ENCODE measurements around the gene ELOVL7. TPM values are rescaled to one million over a fixed set of nuclear protein-coding genes. Genes with fewer than 3 reads are reported as not detected.
"Not testable (repeated sequence)": the region's sequence is repeated elsewhere in the genome, so short reads cannot be mapped to it uniquely, and the experiment has no call there.

The ELOVL7 gene
- total RNA-seq, 1 donor from 2014 or later = 4.4 TPM

DNA sequence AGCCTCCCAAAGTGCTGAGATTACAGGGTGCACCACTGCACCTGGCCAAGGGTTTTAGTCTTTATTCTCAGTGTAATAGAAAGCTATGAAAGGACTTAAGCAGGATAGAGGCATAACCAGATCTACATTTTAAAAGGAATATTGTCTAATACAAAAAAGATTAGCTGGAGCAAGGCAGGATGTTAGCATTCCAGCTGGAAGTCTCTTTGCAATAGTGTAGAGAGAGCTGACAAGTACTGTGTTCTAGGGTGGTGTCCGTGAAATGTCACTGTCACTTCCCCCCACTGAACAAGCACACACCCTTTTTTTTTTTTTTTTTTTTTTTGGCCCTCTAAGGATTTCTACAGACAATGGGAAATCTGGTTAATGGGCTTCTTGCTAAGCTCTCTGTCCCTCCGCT lies 119.9 kb downstream of the ELOVL7 start:
- Mint-ChIP-seq H3K4me3 (ENCODE audit: unreplicated experiment) (no peak overlapping the region), H3K9me3 (ENCODE audit: unreplicated experiment) (no peaks in the 10 kb centered on the region), H3K36me3 (ENCODE audit: low read depth, unreplicated experiment) (no peaks in the 10 kb centered on the region), H3K4me1 (ENCODE audit: unreplicated experiment) (peaks cover 6% of the 10 kb centered on the region), H3K27me3 (ENCODE audit: unreplicated experiment) (no peaks in the 10 kb centered on the region), H3K27ac (ENCODE audit: unreplicated experiment) (no peak overlapping the region)
- DNase-seq (ENCODE audit: low spot score) = no peak
- TF ChIP-seq, protein P1, sequence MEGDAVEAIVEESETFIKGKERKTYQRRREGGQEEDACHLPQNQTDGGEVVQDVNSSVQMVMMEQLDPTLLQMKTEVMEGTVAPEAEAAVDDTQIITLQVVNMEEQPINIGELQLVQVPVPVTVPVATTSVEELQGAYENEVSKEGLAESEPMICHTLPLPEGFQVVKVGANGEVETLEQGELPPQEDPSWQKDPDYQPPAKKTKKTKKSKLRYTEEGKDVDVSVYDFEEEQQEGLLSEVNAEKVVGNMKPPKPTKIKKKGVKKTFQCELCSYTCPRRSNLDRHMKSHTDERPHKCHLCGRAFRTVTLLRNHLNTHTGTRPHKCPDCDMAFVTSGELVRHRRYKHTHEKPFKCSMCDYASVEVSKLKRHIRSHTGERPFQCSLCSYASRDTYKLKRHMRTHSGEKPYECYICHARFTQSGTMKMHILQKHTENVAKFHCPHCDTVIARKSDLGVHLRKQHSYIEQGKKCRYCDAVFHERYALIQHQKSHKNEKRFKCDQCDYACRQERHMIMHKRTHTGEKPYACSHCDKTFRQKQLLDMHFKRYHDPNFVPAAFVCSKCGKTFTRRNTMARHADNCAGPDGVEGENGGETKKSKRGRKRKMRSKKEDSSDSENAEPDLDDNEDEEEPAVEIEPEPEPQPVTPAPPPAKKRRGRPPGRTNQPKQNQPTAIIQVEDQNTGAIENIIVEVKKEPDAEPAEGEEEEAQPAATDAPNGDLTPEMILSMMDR (IDR thresholded peaks at IDR 0.05; ENCODE audit: unreplicated experiment) = no peak

DNA sequence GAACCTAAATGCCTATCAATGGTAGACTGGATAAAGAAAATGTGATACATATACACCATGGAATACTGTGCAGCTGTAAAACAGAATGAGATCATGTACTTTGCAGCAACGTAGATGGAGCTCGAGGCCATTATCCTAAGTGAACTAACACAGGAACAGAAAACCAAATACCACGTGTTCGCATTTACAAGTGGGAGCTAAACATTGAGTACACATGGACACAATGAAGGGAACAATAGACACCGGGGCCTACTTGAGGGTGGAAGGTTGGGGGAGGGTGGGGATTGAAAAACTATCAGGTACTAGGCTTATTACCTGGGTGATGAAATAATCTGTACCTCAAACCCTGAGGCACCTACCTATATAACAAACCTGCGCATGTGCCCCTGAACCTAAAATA lies 121.7 kb downstream of the ELOVL7 start:
- Mint-ChIP-seq H3K4me1 (ENCODE audit: unreplicated experiment) (peaks cover 6% of the 10 kb centered on the region), H3K36me3 (ENCODE audit: low read depth, unreplicated experiment) (no peaks in the 10 kb centered on the region), H3K27ac (ENCODE audit: unreplicated experiment) (no peak overlapping the region), H3K27me3 (ENCODE audit: unreplicated experiment) (no peaks in the 10 kb centered on the region), H3K9me3 (ENCODE audit: unreplicated experiment) (no peaks in the 10 kb centered on the region), H3K4me3 (ENCODE audit: unreplicated experiment) (no peak overlapping the region)
- TF ChIP-seq, protein P1 (IDR thresholded peaks at IDR 0.05; ENCODE audit: unreplicated experiment) = no peak
- no peak for DNase-seq (ENCODE audit: low spot score)

DNA sequence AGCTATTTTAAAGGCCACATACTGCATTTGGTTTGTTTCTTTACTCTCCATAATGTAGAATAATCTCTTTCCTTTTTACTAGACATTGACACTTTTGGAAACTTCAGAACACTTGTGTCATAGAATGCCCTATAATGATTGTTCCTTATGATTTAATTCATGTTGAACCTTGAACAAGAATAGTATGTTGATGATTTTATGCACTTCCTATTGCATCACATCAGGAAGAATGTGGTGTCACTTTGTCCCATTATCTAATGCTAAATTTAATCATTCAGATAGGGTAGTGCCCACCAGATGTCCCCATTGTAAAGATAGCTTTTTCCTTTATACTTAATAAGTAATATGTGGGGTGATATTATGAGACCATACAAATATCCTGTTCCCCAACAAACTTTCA lies 124.7 kb downstream of the ELOVL7 start:
- no peaks in the 10 kb centered on the region for H3K9me3 Mint-ChIP-seq (ENCODE audit: unreplicated experiment)

DNA sequence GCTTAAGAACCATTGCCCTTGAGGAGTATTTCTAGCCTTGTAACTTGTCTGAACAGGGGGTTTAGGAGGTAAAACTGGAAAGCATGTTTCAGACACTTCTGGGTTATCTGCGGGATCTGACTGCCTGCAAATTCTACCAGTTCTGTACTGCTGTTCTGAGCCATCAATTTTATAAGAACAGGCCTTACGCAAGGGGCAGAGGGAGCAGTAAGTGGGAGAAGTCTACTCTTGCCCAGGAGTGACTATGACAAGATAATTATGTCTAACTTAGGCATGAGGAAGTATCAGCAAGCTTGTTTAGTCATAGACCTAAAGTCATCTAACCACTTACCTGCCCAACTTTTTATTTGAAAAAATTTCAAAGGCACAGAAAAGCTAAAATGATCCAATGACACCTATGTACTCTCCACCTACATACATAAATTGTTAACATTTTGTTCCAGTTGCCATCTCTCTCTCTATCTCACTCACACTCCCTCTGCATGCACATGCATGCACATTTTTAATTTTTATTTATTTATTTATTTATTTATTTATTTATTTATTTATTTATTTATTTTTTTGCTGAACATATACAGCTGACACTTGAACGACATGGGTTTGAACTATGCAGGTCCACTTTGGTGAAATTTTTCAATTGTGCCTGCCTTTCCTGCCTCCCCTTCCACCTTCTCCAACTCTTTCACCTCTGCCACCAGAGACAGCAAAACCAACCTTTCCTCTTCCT lies 125.7 kb downstream of the ELOVL7 start:
- TF ChIP-seq, protein P1 (IDR thresholded peaks at IDR 0.05; ENCODE audit: unreplicated experiment) = no peak
- no peak for DNase-seq (ENCODE audit: low spot score)
- Mint-ChIP-seq H3K4me3 (ENCODE audit: unreplicated experiment) (no peak overlapping the region), H3K9me3 (ENCODE audit: unreplicated experiment) (no peaks in the 10 kb centered on the region), H3K36me3 (ENCODE audit: low read depth, unreplicated experiment) (peaks cover 8% of the 10 kb centered on the region), H3K4me1 (ENCODE audit: unreplicated experiment) (peaks cover 6% of the 10 kb centered on the region), H3K27me3 (ENCODE audit: unreplicated experiment) (no peaks in the 10 kb centered on the region), H3K27ac (ENCODE audit: unreplicated experiment) (no peak overlapping the region)

More for the DNA sequence above, 124.7 kb downstream of the ELOVL7 start:
- H3K27ac Mint-ChIP-seq (ENCODE audit: unreplicated experiment) = no peak overlapping the region
- TF ChIP-seq, protein P1 (IDR thresholded peaks at IDR 0.05; ENCODE audit: unreplicated experiment) = no peak
- DNase-seq (ENCODE audit: low spot score) = no peak
- H3K27me3 Mint-ChIP-seq (ENCODE audit: unreplicated experiment) = no peaks in the 10 kb centered on the region
- no peak overlapping the region for H3K4me3 Mint-ChIP-seq (ENCODE audit: unreplicated experiment)
- H3K4me1 Mint-ChIP-seq (ENCODE audit: unreplicated experiment) = peaks cover 6% of the 10 kb centered on the region
- H3K36me3 Mint-ChIP-seq (ENCODE audit: low read depth, unreplicated experiment) = peaks cover 5% of the 10 kb centered on the region

DNA sequence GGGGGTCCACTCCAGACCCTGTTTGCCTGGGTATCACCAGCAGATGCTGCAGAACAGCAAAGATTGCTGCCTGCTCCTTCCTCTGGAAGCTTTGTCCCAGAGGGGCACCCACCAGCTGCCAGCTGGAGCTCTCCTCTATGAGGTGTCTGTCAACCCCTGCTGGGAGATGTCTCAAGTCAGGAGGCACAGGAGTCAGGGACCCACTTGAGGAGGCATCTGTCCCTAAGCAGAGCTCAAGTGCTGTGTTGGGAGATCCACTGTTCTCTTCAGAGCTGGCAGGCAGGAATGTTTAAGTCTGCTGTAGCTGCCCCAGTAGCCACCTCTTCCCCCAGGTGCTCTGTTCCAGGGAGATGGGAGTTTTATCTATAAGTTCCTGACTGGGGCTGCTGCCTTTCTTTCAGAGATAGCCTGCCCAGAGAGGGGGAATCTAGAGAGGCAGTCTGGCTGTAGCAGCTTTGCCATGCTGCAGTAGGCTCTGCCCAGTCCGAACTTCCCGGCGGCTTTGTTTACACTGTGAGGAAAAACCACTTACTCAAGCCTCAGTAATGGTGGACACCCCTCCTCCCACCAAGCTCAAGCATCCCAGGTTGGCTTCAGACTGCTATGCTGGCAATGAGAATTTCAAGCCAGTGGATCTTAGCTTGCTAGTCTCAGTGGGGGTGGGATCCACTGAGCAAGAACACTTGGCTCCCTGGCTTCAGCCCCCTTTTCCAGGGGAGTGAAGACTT lies 128.7 kb downstream of the ELOVL7 start:
- H3K36me3 Mint-ChIP-seq (ENCODE audit: low read depth, unreplicated experiment) = not testable (repeated sequence)

More for the DNA sequence above, 128.7 kb downstream of the ELOVL7 start:
- not testable (repeated sequence) for H3K4me3 Mint-ChIP-seq (ENCODE audit: unreplicated experiment); H3K27ac Mint-ChIP-seq (ENCODE audit: unreplicated experiment); H3K9me3 Mint-ChIP-seq (ENCODE audit: unreplicated experiment); H3K27me3 Mint-ChIP-seq (ENCODE audit: unreplicated experiment); H3K4me1 Mint-ChIP-seq (ENCODE audit: unreplicated experiment); DNase-seq (ENCODE audit: low spot score)

All from endothelial cell (in vitro differentiated cells).